NCI-H1092 treated with DMSO at 0.1 percent for 48 hours (cell line): Measurements from ENCODE around the gene ZNF333.
"Not testable (repeated sequence)": the region's sequence is repeated elsewhere in the genome, so short reads cannot be mapped to it uniquely, and the experiment has no call there.

ENCODE experiments used
- DNase-seq: peaks from one replicate; lab custom pipeline; 2025; lab: John Stamatoyannopoulos, UW

The ZNF333 gene

DNA sequence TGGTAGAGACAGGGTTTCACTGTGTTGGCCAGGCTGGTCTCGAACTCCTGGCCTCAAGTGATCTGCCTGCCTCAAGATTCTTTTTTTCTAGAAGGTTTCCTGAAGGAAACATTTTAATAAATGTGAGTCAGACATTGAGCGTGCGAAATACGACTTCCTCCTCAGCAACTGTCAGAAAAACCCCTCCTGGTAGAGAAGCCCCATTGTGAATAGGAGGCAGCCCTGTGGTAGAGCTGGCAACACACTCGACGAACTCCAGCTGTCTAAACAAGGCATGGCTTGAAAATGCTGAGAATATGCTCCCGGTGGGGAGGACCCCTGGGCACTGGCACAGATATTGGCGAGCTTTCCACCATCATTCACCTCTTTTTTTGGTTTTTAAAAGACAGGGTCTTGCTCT, 9.8 kb downstream of the ZNF333 start:
- DNase-seq = no peak

DNA sequence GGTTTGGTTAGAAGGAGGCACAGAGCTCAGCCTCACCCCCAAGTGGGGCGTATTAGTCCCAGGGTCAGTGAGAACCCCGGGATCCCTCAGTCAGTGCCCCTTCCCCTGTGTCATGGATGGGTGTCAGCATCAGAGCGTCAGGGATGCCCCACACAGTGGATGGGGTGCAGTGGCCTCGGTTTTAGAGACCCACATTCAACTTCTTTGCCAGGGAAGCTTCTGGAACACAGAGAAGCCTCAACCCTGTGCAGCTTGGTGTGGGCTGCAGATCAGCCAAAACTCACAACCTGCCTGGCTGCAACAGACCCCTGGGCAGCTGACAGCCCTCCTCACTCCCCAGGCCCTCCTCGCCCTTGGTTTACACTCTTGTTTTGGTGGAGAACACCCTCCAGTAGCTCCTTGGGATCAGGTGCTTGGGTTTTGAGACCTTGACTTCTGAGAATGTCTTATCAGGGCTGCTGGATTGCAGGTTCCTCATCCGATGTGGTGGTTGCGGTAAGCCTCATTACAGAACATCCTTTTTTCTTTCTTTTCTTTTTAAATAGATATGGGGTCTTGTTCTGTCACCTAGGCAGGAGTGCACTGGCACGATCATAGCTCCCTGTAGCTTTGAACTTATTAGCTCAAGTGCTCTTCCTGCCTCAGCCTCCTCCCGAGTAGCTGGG, 11.0 kb downstream of the ZNF333 start:
- DNase-seq = no peak

- DNase-seq = no peak
Measured at GRCh38 chr19:14703833-14704232, 14.0 kb downstream of the ZNF333 start.

- no peak for DNase-seq
Measured at GRCh38 chr19:14704450-14704849, 14.6 kb downstream of the ZNF333 start.

DNA sequence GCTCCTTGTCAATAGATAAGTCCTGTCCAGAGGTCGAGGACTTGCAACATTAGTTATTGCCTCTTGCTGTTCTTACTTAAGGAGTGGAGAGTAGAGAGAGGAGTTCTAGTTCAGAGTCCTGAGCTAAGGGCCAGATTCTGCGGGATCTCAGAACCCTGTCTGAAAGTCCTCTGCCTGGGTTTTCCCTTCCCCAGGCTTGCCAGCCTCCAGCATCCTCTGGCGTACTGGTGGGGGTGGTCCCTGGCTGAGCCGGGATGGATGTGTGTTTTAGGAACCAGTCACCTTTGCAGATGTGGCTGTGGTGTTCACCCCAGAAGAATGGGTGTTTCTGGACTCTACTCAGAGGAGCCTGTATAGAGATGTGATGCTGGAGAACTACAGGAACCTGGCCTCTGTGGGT, 26.0 kb downstream of the ZNF333 start:
- DNase-seq = no peak

DNA sequence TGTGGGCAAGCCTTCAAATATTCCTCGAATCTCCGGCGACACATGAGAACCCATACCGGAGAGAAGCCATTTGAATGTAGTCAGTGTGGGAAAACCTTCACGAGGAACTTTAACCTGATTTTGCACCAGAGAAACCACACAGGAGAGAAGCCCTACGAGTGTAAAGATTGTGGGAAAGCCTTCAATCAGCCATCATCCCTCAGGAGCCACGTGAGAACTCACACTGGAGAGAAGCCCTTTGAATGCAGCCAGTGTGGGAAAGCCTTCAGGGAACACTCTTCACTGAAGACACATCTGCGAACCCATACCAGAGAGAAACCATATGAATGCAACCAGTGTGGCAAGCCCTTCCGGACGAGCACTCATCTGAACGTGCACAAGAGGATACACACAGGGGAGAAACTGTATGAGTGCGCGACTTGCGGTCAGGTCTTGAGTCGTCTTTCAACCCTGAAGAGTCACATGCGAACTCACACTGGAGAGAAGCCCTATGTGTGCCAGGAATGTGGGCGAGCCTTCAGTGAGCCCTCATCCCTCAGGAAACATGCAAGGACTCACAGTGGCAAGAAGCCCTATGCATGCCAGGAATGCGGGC, 28.8 kb downstream of the ZNF333 start:
- no peak for DNase-seq

DNA sequence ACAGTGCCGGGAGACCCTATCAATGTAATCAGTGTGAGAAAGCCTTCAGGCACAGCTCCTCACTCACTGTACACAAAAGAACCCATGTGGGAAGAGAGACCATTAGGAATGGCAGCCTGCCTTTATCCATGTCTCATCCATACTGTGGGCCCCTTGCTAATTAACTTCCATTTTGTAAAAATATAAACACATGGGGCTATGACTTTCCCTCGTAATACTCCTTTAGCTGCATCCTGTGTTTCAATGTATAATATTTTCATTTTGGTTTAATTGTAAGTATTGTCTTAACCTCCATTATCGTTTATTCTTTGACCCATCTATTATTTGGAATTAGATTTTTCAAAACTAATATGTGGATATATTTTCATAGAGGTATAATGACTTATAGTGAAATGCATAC, 29.3 kb downstream of the ZNF333 start:
- DNase-seq = no peak

GRCh38 chr19:14722127-14722526, 32.3 kb downstream of the ZNF333 start:
- no peak for DNase-seq

GRCh38 chr19:14728595-14728994, 38.7 kb downstream of the ZNF333 start:
- no peak for DNase-seq

- no peak for DNase-seq
Measured at GRCh38 chr19:14731200-14731599, 41.4 kb downstream of the ZNF333 start.

GRCh38 chr19:14732510-14732909, 42.7 kb downstream of the ZNF333 start:
- no peak for DNase-seq

GRCh38 chr19:14733574-14733973, 43.7 kb downstream of the ZNF333 start:
- DNase-seq = no peak

GRCh38 chr19:14735915-14736314, 46.1 kb downstream of the ZNF333 start:
- DNase-seq = no peak

GRCh38 chr19:14746886-14747285, 57.0 kb downstream of the ZNF333 start:
- no peak for DNase-seq

- no peak for DNase-seq
Measured at GRCh38 chr19:14748601-14749000, 58.8 kb downstream of the ZNF333 start.

DNA sequence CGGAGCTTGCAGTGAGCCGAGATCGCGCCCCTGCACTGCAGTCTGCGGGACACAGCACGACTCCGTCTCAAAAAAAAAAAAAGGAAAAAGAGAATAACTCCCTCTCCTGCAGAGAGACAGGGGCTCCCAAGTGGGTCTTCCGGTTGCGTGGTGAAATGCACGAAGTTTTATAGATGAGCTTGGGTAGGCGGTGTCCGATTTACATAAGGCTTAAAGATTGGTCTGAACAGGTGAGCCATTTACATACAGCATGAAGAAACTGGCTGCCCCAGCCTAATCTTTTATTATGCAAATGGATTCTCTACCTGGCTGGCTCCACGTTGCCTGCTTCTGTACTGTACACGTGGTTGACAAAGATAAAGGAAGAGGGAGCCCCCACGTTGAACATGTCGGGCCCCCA, 69.0 kb downstream of the ZNF333 start:
- no peak for DNase-seq

- DNase-seq = no peak
Measured at GRCh38 chr19:14761607-14762006, 71.8 kb downstream of the ZNF333 start.

GRCh38 chr19:14762111-14762510, 72.3 kb downstream of the ZNF333 start:
- DNase-seq = no peak

DNA sequence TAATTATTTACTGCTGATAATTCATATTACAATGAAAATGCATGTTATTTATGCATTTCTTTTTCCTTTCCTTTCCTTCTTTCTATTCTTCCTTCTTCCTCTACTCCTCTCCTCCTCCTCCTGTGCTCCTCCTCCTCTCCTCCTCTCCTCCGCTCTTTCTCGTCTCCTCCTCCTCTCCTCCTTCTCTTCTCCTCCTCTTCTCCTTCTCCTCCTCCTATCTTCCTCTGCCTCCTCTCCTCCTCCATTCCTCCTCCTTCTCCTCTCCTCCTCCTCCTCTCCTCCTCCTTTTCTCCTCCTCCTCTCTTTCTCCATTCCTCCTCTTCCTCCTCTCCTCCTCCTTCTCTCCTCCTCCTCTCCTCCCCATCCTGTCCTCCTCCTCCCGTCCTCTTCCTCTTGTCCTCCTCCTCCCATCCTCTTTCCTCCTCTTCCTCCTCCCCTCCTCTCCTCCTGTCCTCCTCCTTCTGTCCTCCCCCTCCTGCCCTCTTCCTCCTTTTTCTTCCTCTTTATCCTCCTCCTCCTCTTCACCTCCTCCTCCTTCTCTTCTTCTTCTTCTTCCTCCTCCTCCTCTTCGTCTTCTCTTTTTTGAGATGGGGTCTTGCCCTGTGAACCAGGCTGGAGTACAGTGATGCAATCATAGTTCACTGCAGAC, 73.8 kb downstream of the ZNF333 start:
- DNase-seq = no peak

GRCh38 chr19:14764401-14764800, 74.6 kb downstream of the ZNF333 start:
- DNase-seq = no peak

- DNase-seq = not testable (repeated sequence)
Measured at GRCh38 chr19:14765403-14765802, 75.6 kb downstream of the ZNF333 start.

- DNase-seq = not testable (repeated sequence)
Measured at GRCh38 chr19:14765841-14766240, 76.0 kb downstream of the ZNF333 start.

DNA sequence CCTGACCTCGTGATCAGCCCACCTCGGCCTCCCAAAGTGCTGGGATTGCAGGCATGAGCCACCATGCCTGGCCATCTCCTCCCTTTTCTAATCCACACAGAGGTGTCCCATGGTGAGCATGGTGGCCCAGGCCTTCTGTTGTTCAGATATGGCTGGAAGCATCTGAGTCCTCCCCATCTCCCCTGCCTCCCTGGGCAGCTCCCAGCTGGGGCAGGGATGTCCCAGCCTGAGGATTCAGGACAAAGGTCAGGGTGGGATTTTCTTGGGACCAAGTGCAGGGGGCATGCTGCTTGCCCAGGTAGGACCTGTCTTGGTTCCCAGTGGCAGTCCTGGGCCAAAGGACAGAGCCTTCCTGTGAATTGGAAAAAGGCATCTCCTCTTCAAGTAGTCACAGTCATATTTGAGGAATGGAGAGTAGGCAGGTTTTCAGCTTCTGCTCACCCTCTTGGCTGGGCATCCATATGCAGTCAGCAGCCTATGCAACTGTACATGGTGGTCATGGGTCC, 77.7 kb downstream of the ZNF333 start:
- no peak for DNase-seq
